Measurements from ENCODE around the gene KANSL3.

Gene KANSL3

DNA sequence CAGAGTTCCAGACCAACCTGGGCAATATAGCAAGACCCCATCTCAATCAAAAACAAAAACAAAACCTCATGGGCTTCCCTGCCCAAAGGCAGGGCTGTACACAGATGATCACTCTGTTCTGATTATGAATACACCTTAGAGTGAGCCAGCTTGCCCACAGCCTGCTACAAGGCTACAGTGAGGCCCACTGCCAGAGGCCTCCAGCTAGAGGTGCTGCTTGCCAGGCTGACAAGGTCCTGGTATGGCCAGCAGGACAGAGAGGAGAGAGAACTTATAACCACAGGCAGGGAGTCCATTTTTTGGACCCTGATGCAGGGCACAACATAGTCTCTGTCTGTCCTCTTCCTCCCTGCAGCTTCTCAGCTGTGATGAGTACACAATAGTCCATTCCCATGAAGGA lies 41.5 kb downstream of the KANSL3 start:
- H3K4me1 Mint-ChIP-seq: peaks cover 34% of the 10 kb centered on the region
- H3K36me3 Mint-ChIP-seq: peaks cover 26% of the 10 kb centered on the region
- no peak overlapping the region for H3K27ac Mint-ChIP-seq
- H3K27me3 Mint-ChIP-seq: no peaks in the 10 kb centered on the region
- H3K4me3 Mint-ChIP-seq: no peak overlapping the region
- no peaks in the 10 kb centered on the region for H3K9me3 Mint-ChIP-seq

DNA sequence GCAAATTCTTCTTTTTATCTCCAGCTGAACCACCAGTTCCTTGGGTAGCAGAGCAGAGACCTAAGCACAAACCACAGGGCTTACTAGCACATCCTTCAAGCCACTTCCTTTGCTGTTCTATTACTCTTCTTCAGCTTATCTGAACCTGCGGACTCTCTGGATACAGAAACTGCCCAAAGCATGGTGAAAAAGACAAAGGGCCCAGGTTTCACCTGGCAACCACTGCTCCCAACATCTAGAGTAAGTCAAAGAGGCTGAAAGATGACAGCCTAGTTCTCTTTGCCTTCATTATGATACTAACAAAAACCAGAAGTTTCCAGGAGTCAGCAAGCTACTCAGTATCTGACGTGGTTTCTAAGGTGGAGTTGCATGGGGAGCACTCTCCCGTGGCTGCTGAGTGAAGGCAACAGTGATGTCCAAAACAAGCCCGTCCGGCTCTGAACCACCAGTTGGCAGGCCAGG lies 43.4 kb downstream of the KANSL3 start:
- Mint-ChIP-seq H3K4me1 (peaks cover 40% of the 10 kb centered on the region), H3K36me3 (peaks cover 18% of the 10 kb centered on the region), H3K27me3 (no peaks in the 10 kb centered on the region), H3K4me3 (no peak overlapping the region), H3K9me3 (no peaks in the 10 kb centered on the region), H3K27ac (peak overlapping the region; percentile 89)

DNA sequence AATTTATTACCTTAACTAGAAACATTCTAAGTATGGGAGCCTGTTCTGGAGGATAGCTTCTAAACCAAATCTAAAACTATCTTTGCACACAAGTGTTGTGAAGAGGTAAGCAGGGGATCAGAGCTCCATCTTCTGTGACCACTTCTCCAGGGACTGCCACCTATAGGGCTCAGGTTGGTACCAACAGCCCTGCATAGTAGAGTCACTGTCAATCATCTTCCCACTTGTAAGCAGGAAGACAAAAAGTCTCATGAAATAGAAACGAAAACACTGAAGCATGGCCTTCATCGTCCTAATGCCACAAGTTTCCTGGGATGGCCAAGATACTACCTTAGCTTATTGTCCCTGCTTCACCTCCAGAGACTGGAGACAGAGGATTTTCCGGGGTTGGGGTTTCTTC lies 43.8 kb downstream of the KANSL3 start:
- peaks cover 19% of the 10 kb centered on the region for H3K36me3 Mint-ChIP-seq
- H3K9me3 Mint-ChIP-seq: no peaks in the 10 kb centered on the region
- H3K4me3 Mint-ChIP-seq: no peak overlapping the region
- H3K27me3 Mint-ChIP-seq: no peaks in the 10 kb centered on the region
- peak overlapping the region; percentile 89 for H3K27ac Mint-ChIP-seq
- peaks cover 40% of the 10 kb centered on the region for H3K4me1 Mint-ChIP-seq

DNA sequence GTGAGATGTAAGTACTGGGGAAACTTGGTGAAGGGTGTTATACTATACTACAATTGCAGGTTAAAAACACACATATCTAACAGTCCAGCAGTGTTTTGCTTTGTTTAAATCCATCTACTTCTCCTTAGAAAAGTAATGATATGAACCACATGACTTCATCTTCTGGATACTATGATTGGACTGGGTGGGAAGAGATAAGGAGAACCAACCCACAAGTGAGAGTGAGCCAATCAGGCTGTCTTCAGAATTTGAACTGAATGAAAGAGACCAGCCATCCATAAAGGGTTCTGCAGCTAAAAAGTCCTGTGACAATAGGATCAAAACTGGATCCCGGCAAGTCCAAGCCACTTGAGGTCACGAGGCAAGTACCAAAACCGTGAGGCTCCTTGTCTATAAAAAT lies 46.6 kb downstream of the KANSL3 start:
- Mint-ChIP-seq H3K27me3 (no peaks in the 10 kb centered on the region), H3K4me3 (no peak overlapping the region), H3K4me1 (peaks cover 49% of the 10 kb centered on the region), H3K27ac (no peak overlapping the region), H3K9me3 (no peaks in the 10 kb centered on the region), H3K36me3 (peaks cover 29% of the 10 kb centered on the region)

DNA sequence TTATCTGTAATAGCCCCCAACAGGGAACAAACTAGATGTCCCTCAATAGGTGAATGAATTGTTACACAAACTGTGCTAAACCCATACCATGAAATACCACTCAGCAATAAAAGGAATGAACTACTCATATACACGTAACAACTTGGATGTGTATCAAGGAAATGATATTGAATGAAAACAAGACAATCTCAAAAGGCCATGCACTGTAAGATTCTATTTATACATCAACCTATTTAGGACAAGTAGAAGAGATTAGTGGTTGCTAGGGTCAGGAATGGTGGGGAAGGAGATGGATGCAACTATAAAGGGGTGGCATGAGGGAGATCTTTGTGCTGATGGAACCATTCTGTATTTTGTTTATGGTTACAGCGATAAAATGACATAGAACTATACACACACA lies 47.1 kb downstream of the KANSL3 start:
- no peaks in the 10 kb centered on the region for H3K9me3 Mint-ChIP-seq
- no peaks in the 10 kb centered on the region for H3K27me3 Mint-ChIP-seq
- H3K36me3 Mint-ChIP-seq: peaks cover 30% of the 10 kb centered on the region
- H3K4me1 Mint-ChIP-seq: peaks cover 49% of the 10 kb centered on the region
- no peak overlapping the region for H3K4me3 Mint-ChIP-seq
- H3K27ac Mint-ChIP-seq: no peak overlapping the region

DNA sequence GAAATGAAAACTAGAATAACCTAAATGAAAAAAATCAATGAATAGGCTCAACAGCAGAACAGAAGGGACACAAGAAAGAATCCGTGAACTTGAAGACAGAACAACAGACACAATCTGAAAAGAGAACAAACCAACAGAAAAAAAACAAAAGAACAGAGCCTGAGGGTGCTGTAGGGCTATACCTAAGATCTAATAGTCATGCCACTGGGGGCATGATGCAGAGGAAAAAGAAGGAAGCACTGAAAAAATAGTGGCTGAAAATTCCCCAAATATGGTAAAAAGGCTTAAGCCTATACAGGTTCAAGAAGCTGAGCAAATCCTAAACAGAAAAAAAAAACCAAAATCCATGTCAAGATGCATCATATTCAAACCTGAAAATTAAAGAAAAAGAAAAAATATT lies 50.3 kb downstream of the KANSL3 start:
- H3K27ac Mint-ChIP-seq: no peak overlapping the region
- no peaks in the 10 kb centered on the region for H3K27me3 Mint-ChIP-seq
- H3K36me3 Mint-ChIP-seq: peaks cover 22% of the 10 kb centered on the region
- H3K4me3 Mint-ChIP-seq: no peak overlapping the region
- no peaks in the 10 kb centered on the region for H3K9me3 Mint-ChIP-seq
- peaks cover 19% of the 10 kb centered on the region for H3K4me1 Mint-ChIP-seq

DNA sequence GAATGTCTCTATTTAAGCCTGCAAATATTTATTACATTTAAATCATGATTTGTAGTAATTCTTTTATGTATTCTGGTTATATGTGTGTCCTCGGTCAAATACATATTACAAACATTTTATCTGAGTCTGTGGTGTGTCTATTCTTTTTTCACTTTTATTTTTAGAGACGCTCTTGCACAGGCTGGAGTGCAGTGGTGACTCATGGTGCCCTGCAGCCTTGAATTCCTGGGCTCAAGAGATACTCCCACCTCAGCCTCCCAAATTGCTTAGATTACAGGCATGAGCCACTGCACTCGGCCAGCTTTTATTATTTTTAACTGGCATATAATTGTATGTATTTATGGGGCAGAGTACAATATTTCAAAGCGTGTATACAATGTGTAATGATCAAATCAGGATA lies 54.1 kb downstream of the KANSL3 start:
- Mint-ChIP-seq H3K4me3 (no peak overlapping the region), H3K27me3 (no peaks in the 10 kb centered on the region), H3K4me1 (peaks cover 9% of the 10 kb centered on the region), H3K27ac (no peak overlapping the region), H3K9me3 (no peaks in the 10 kb centered on the region), H3K36me3 (peaks cover 20% of the 10 kb centered on the region)

DNA sequence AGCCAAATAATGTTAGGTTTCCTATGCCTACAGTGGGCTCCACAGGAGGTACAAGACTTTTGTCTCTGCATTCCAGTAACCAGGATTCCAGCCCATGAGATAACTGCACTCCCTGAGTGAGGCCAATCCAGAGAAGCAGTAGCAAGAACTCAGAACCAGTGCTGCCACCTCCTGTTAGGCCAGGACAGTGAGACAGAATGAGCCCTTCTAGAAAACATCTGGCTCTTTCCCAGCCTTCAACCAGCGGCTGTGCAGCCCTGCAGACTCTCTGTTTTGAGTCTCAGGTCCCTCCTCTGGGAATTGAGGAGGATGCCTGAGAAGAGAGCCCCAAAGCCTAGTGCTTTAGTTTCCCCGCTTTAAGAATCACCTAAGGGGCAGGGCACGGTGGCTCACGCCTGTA lies 57.3 kb downstream of the KANSL3 start:
- Mint-ChIP-seq H3K4me1 (no peaks in the 10 kb centered on the region), H3K27ac (no peak overlapping the region), H3K36me3 (peaks cover 3% of the 10 kb centered on the region), H3K9me3 (no peaks in the 10 kb centered on the region), H3K4me3 (no peak overlapping the region), H3K27me3 (no peaks in the 10 kb centered on the region)

DNA sequence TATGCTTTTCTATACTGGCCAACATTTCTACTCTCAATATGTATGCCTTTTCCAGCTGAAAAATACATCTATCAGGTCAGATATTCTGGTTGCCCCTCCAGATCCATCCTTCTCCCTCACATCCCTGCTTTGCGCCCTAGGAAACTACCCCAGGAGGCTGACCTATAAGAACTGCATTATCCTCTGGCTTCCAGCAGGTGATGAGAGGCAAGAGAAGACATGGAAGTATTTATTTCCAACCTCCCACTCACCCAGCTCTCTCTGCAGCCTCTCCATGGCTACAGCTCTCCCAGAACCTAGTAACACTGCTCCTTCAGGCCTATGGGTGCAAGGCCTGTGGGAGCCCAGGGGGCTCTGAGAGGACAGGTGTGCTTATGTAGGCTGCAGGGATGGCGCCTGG lies 58.7 kb downstream of the KANSL3 start:
- H3K4me1 Mint-ChIP-seq: no peaks in the 10 kb centered on the region
- H3K27ac Mint-ChIP-seq: no peak overlapping the region
- H3K9me3 Mint-ChIP-seq: no peaks in the 10 kb centered on the region
- H3K4me3 Mint-ChIP-seq: no peak overlapping the region
- no peaks in the 10 kb centered on the region for H3K27me3 Mint-ChIP-seq
- no peaks in the 10 kb centered on the region for H3K36me3 Mint-ChIP-seq

DNA sequence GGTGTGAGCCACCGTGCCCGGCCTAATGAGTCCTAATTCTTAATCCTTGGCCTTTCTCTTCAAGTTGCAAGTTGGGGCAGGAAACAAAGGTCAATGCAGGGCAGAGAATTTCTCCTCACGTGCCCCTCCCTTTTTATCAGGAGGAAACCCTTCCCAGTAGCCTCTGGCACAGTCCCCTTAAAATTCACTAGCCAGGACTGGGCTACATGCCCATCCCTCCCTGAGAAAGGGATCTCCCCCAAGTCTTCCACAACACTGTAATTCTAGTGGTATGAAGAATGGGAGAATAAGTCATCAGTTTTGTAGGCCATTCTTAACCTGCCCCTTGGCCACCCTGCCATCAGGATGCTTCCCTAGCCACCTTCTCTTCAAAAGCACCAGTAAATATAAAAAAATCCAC lies 59.4 kb downstream of the KANSL3 start:
- Mint-ChIP-seq H3K36me3 (no peaks in the 10 kb centered on the region), H3K27me3 (no peaks in the 10 kb centered on the region), H3K9me3 (no peaks in the 10 kb centered on the region), H3K27ac (no peak overlapping the region), H3K4me3 (no peak overlapping the region), H3K4me1 (no peaks in the 10 kb centered on the region)

DNA sequence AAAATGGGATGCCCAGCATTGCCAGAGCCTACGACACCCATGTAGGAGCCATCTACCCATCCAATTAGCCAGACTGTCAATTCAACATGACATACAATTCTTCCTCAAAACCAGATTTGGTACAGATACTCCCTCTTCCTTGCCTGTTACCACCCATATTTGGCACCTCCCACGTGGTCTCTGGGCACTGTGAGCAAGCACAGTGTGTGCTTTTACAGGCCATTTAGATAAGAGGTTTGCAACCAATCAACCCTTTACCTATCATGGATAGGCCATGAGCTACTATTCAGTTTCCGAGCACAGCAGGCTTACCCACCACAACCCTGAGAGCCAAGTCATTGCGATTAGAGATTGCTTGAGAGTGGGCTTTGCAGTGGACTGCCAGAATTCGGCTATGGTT lies 60.6 kb downstream of the KANSL3 start:
- Mint-ChIP-seq H3K4me1 (no peaks in the 10 kb centered on the region), H3K36me3 (no peaks in the 10 kb centered on the region), H3K9me3 (no peaks in the 10 kb centered on the region), H3K4me3 (no peak overlapping the region), H3K27me3 (no peaks in the 10 kb centered on the region), H3K27ac (no peak overlapping the region)

DNA sequence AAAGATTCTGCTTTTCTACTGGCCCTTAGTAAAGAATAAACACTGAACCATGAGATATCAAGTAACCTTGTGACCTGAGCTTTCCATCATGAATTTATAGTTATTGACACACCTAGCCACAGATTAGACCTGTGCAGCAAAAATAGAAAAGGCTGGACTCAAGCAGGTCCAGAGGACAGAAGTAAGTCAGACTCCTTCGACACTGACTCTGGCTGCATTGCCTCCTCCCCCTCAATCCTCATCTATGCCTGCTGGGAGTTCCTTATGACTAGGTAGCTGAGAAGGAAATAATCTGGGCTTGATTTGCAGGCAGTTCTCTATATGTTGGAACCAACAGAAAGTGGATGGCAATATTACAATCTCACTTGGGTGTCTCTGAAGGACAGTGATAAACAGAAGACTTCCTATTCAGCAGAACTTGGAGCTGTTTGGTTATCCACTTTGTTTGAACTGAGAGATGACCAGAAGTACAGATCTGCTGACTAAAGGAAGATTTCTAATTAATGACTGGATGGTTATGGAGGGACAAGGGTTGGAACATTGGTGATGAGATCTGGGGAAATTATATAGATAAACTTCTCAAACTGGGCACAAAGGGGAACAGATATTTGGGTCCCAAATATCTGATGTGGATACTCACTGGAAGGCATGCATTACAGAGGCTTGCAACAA lies 62.2 kb downstream of the KANSL3 start:
- Mint-ChIP-seq H3K36me3 (peaks cover 3% of the 10 kb centered on the region), H3K27ac (no peak overlapping the region), H3K4me3 (no peak overlapping the region), H3K27me3 (no peaks in the 10 kb centered on the region), H3K4me1 (no peaks in the 10 kb centered on the region), H3K9me3 (no peaks in the 10 kb centered on the region)

DNA sequence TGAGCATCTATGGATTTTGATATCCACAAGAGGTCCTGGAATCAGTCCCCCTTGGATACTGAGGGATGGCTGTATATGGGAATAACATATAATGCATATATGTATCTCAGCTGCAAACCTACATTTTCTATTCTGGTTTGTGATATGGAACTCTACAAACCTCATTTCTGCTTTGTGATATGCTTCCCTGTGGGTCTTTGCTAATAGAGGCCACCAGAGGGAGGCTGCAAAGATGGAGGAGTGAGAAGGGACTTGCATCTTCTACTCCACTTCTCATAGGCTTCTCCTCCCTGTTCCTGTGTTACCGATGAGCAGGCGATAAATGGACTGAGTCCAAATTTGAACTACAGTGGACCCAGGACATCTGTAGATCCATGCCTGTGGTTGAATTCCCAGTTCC lies 63.7 kb downstream of the KANSL3 start:
- peaks cover 5% of the 10 kb centered on the region for H3K36me3 Mint-ChIP-seq
- H3K9me3 Mint-ChIP-seq: no peaks in the 10 kb centered on the region
- H3K27me3 Mint-ChIP-seq: no peaks in the 10 kb centered on the region
- H3K4me1 Mint-ChIP-seq: no peaks in the 10 kb centered on the region
- H3K4me3 Mint-ChIP-seq: no peak overlapping the region
- no peak overlapping the region for H3K27ac Mint-ChIP-seq

DNA sequence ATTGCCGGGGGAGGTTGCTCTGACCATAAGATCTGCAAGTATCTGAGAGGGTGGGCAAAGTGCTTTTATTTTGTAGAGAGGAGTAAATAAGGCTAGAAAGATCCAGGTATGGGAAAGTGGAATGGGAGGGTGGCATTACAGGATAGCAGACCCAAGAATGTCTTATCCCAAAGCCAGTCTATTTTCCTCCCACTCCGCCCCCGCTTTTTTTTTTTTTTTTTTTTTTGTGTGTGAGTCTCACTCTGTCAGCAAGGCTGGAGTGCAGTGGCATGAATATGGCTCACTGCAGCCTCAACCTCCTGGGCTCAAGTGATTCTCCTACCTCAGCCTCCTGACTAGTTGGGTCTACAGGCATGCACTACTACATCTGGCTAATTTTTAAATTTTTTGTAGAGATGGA lies 70.0 kb downstream of the KANSL3 start:
- Mint-ChIP-seq H3K27me3 (no peaks in the 10 kb centered on the region), H3K9me3 (no peaks in the 10 kb centered on the region), H3K36me3 (peaks cover 5% of the 10 kb centered on the region), H3K4me1 (no peaks in the 10 kb centered on the region), H3K27ac (no peak overlapping the region), H3K4me3 (no peak overlapping the region)

DNA sequence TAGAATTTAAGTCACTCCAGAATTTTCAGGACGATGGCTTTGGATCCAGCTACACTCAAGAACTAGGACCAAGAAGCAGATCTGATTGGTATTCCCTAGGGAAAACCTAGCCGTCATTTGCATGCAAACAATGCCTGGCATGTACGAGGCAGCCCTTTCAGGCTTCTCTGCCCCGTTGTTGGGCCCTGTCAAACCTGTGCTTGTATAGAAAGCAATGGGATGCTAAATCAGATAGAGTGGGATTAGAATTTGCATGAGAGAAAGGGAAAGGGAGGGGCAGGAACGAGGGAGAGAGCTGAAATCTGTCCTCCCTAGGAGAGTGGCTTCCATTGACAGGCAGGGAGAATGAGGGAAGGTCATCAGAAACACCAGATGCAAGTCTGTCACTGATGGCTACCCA lies 73.0 kb downstream of the KANSL3 start:
- Mint-ChIP-seq H3K36me3 (peaks cover 2% of the 10 kb centered on the region), H3K27me3 (no peaks in the 10 kb centered on the region), H3K4me3 (no peak overlapping the region), H3K4me1 (no peaks in the 10 kb centered on the region), H3K27ac (no peak overlapping the region), H3K9me3 (no peaks in the 10 kb centered on the region)

DNA sequence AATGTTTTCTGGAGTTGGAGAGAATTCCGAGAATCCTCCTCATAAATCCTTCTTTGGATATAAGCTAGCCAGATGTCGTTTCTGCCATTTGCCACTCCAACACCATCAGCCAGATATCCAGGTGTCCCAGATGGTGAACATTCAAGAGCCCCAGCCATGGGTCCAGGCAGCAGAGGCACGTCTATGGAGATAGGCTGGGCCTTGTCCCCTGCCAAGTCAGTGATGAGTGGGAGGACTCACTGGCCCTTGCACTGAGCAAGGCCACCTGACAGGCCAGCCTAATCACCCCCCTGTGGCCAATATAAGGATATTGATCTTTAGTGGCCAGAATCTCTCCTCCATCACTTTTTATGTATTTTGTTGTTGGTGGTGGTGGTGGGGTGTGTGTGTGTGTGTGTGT lies 73.5 kb downstream of the KANSL3 start:
- peaks cover under 1% of the 10 kb centered on the region for H3K36me3 Mint-ChIP-seq
- H3K27me3 Mint-ChIP-seq: no peaks in the 10 kb centered on the region
- no peak overlapping the region for H3K4me3 Mint-ChIP-seq
- no peaks in the 10 kb centered on the region for H3K4me1 Mint-ChIP-seq
- H3K9me3 Mint-ChIP-seq: no peaks in the 10 kb centered on the region
- no peak overlapping the region for H3K27ac Mint-ChIP-seq

DNA sequence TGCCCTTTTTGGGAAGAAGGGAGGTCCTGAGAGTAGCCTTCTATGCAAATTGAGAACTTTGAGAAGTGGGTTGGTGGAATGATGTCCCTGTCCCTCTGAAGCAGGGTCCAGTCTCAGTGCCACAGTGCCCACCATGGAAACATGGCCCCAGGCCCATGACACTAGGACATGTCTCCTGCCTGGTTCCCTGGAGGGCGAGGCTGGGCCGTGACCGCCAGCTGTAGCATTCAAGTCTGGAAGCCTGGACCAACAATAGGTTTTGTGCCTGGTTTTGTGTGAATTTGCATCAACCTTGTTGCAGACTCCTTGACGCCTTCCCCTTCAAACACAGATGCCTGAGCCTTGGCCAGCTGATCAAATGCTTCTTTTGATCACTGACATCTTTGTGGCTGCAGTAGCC lies 74.1 kb downstream of the KANSL3 start:
- Mint-ChIP-seq H3K27me3 (no peaks in the 10 kb centered on the region), H3K9me3 (no peaks in the 10 kb centered on the region), H3K4me1 (no peaks in the 10 kb centered on the region), H3K27ac (no peak overlapping the region), H3K36me3 (no peaks in the 10 kb centered on the region), H3K4me3 (no peak overlapping the region)

All from activated naive CD4-positive, alpha-beta T cell treated with anti-CD3 and anti-CD28 coated beads, Interleukin-2, amount 50 U/mL, for 24 hours (primary cell).